NOMO-1 treated with dmso at 0.1 percent for 144 hours (cell line): ENCODE measurements around the gene RNASEH2B.

Experiments
- DNase-seq: peaks from one replicate; lab custom pipeline; 2025; ENCODE audit not compliant: unreplicated experiment; lab: John Stamatoyannopoulos, UW

Gene RNASEH2B

GRCh38 chr13:50934735-50935435 lies 25.3 kb downstream of the RNASEH2B start:
- no peak for DNase-seq

- peak; percentile 23 for DNase-seq
Measured at GRCh38 chr13:50936679-50937078, 27.1 kb downstream of the RNASEH2B start.

GRCh38 chr13:50940509-50940908 lies 30.9 kb downstream of the RNASEH2B start:
- DNase-seq, result no peak

- DNase-seq, result no peak
Measured at GRCh38 chr13:50941146-50941545, 31.6 kb downstream of the RNASEH2B start.

- DNase-seq, result no peak
Measured at GRCh38 chr13:50942630-50943311, 33.2 kb downstream of the RNASEH2B start.

GRCh38 chr13:50945669-50946068 lies 36.1 kb downstream of the RNASEH2B start:
- no peak for DNase-seq

- no peak for DNase-seq
Measured at GRCh38 chr13:50948601-50949000, 39.0 kb downstream of the RNASEH2B start.

- DNase-seq, result no peak
Measured at GRCh38 chr13:50950849-50951248, 41.3 kb downstream of the RNASEH2B start.

- DNase-seq, result no peak
Measured at GRCh38 chr13:50951366-50951765, 41.8 kb downstream of the RNASEH2B start.

- no peak for DNase-seq
Measured at GRCh38 chr13:50955241-50955640, 45.6 kb downstream of the RNASEH2B start.

- no peak for DNase-seq
Measured at GRCh38 chr13:50955798-50956197, 46.2 kb downstream of the RNASEH2B start.

- no peak for DNase-seq
Measured at GRCh38 chr13:50957620-50958019, 48.0 kb downstream of the RNASEH2B start.

- DNase-seq, result no peak
Measured at GRCh38 chr13:50969691-50970090, 60.1 kb downstream of the RNASEH2B start.

- no peak for DNase-seq
Measured at GRCh38 chr13:50970956-50971355, 61.4 kb downstream of the RNASEH2B start.

- DNase-seq, result no peak
Measured at GRCh38 chr13:50974268-50974667, 64.7 kb downstream of the RNASEH2B start.

- peak; percentile 31 for DNase-seq
Measured at GRCh38 chr13:50979187-50979586, 69.6 kb downstream of the RNASEH2B start.

GRCh38 chr13:50981686-50982085 lies 72.1 kb downstream of the RNASEH2B start:
- DNase-seq, result no peak

- no peak for DNase-seq
Measured at GRCh38 chr13:50989476-50989875, 79.9 kb downstream of the RNASEH2B start.

GRCh38 chr13:50990065-50990817 lies 80.7 kb downstream of the RNASEH2B start:
- no peak for DNase-seq

- DNase-seq, result no peak
Measured at GRCh38 chr13:50990818-50991506, 81.4 kb downstream of the RNASEH2B start.
